H9 (cell line): Measurements from ENCODE around the gene CYP8B1. TPM values are rescaled to one million over a fixed set of nuclear protein-coding genes. Genes with fewer than 3 reads are reported as not detected.

Source experiments
- DNase-seq: peaks from one replicate; pipeline ENCODE4 v3.0.0-alpha.2; 2017
- H2AFZ ChIP-seq: one replicate; pipeline ENCODE4 v1.6.1; 2013; ENCODE audit warnings: mild to moderate bottlenecking, low read length, control low read depth, moderate library complexity
- H2AK5ac ChIP-seq: 2 replicates; pipeline ENCODE4 v1.6.1; 2013; ENCODE audit warnings: low read length, control low read depth, mixed read lengths; ENCODE audit not compliant: insufficient read length
- H2BK120ac ChIP-seq: one replicate; pipeline ENCODE4 v1.6.1; 2013; ENCODE audit warnings: low read depth, mild to moderate bottlenecking, low read length, control low read depth, inconsistent platforms; ENCODE audit not compliant: poor library complexity, severe bottlenecking
- H2BK12ac ChIP-seq: 2 replicates; pipeline ENCODE4 v1.6.1; 2013; ENCODE audit warnings: low read length, control low read depth, mixed read lengths, low read depth; ENCODE audit not compliant: insufficient read length
- H2BK15ac ChIP-seq: 2 replicates; pipeline ENCODE4 v1.6.1; 2013; ENCODE audit warnings: low read depth, low read length, control low read depth
- H2BK20ac ChIP-seq: one replicate; pipeline ENCODE4 v1.6.1; 2013; ENCODE audit warnings: low read depth, mild to moderate bottlenecking, low read length, control low read depth, inconsistent platforms; ENCODE audit not compliant: poor library complexity, severe bottlenecking
- H2BK5ac ChIP-seq: 2 replicates; pipeline ENCODE4 v1.6.1; 2013; ENCODE audit warnings: low read length, control low read depth, mixed read lengths; ENCODE audit not compliant: insufficient read length
- H3K14ac ChIP-seq: 2 replicates; pipeline ENCODE4 v1.6.1; 2013; ENCODE audit warnings: low read length, control low read depth; ENCODE audit not compliant: insufficient read depth
- H3K18ac ChIP-seq: 2 replicates; pipeline ENCODE4 v1.6.1; 2013; ENCODE audit warnings: low read depth, mild to moderate bottlenecking, mixed read lengths, low read length, control low read depth; ENCODE audit not compliant: insufficient read length
- H3K23ac ChIP-seq: 2 replicates; pipeline ENCODE4 v1.6.1; 2013; ENCODE audit warnings: low read length, control low read depth, mixed read lengths, low read depth; ENCODE audit not compliant: insufficient read length
- H3K23me2 ChIP-seq: 2 replicates; pipeline ENCODE4 v1.6.1; 2013; ENCODE audit warnings: low read depth, mild to moderate bottlenecking, mixed read lengths, low read length, control low read depth; ENCODE audit not compliant: insufficient read length, poor library complexity, severe bottlenecking
- H3K27ac ChIP-seq: 2 replicates; pipeline ENCODE4 v1.5.1; 2013; ENCODE audit warnings: low read length, control low read depth, mixed read lengths, low read depth; ENCODE audit not compliant: insufficient read length
- H3K27me3 ChIP-seq: 2 replicates; pipeline ENCODE4 v1.6.1; 2013; ENCODE audit warnings: low read length, control low read depth, inconsistent platforms; ENCODE audit not compliant: insufficient read depth
- H3K4ac ChIP-seq: 2 replicates; pipeline ENCODE4 v1.6.1; 2013; ENCODE audit warnings: low read depth, mild to moderate bottlenecking, control low read depth, inconsistent platforms, low read length, moderate library complexity
- H3K4me1 ChIP-seq: 2 replicates; pipeline ENCODE4 v1.6.1; 2013; ENCODE audit warnings: low read length, control low read depth, inconsistent platforms; ENCODE audit not compliant: insufficient read depth
- H3K4me2 ChIP-seq: 2 replicates; pipeline ENCODE4 v1.6.1; 2013; ENCODE audit warnings: low read length, control low read depth, mixed read lengths; ENCODE audit not compliant: insufficient read length, insufficient read depth
- H3K56ac ChIP-seq: 2 replicates; pipeline ENCODE4 v1.6.1; 2013; ENCODE audit warnings: low read depth, mild to moderate bottlenecking, mixed read lengths, low read length, control low read depth; ENCODE audit not compliant: insufficient read length
- H3K79me1 ChIP-seq: 2 replicates; pipeline ENCODE4 v1.6.1; 2013; ENCODE audit warnings: low read depth, mild to moderate bottlenecking, moderate library complexity, low read length, control low read depth, inconsistent platforms; ENCODE audit not compliant: insufficient read depth, poor library complexity, severe bottlenecking
- H3K79me2 ChIP-seq: 2 replicates; pipeline ENCODE4 v1.6.1; 2013; ENCODE audit warnings: low read length, control low read depth, inconsistent platforms; ENCODE audit not compliant: insufficient read depth
- H3K9ac ChIP-seq: 2 replicates; pipeline ENCODE4 v1.6.1; 2013; ENCODE audit warnings: low read length, control low read depth, mixed read lengths; ENCODE audit not compliant: insufficient read length; ENCODE audit errors: extremely low read depth
- H3K9me3 ChIP-seq: one replicate; pipeline ENCODE4 v1.6.1; 2013; ENCODE audit warnings: low read depth, low read length, inconsistent platforms; ENCODE audit not compliant: control insufficient read depth
- H3T11ph ChIP-seq: one replicate; pipeline ENCODE4 v1.6.1; 2013; ENCODE audit warnings: mild to moderate bottlenecking, low read length, control low read depth, inconsistent platforms
- H4K20me1 ChIP-seq: one replicate; pipeline ENCODE4 v1.6.1; 2013; ENCODE audit not compliant: control insufficient read depth, insufficient read length, insufficient read depth
- H4K5ac ChIP-seq: 2 replicates; pipeline ENCODE4 v1.6.1; 2013; ENCODE audit warnings: low read depth, mild to moderate bottlenecking, mixed read lengths, low read length, control low read depth; ENCODE audit not compliant: insufficient read length
- H4K8ac ChIP-seq: replicated peaks from 2 replicates; pipeline ENCODE4 v1.6.1; 2013; ENCODE audit warnings: low read length, control low read depth, mixed read lengths, low read depth; ENCODE audit not compliant: insufficient read length
- H4K91ac ChIP-seq: 2 replicates; pipeline ENCODE4 v1.6.1; 2013; ENCODE audit warnings: low read depth, mild to moderate bottlenecking, moderate library complexity, mixed read lengths, low read length, control low read depth; ENCODE audit not compliant: insufficient read length
- H3K27ac Mint-ChIP-seq, 3 experiments: 2 replicates in 2 of 3; 3 replicates in 1 of 3; pipeline ENCODE4 v1.8.0; 2020 to 2021; ENCODE audit warnings: mixed read lengths in 3 of 3, mild to moderate bottlenecking in 1 of 3, moderate library complexity in 1 of 3
- H3K27me3 Mint-ChIP-seq: 2 replicates; pipeline ENCODE4 v1.8.0; 2021; ENCODE audit warnings: low read depth, mild to moderate bottlenecking, moderate library complexity, mixed read lengths
- H3K36me3 Mint-ChIP-seq, 3 experiments: 2 replicates in 2 of 3; 3 replicates in 1 of 3; pipeline ENCODE4 v1.8.0; 2020 to 2021; ENCODE audit warnings: low read depth in 3 of 3, mixed read lengths in 3 of 3; ENCODE audit not compliant: insufficient read depth in 1 of 3
- H3K4me1 Mint-ChIP-seq, 2 experiments: 2 replicates each; pipeline ENCODE4 v1.8.0; 2020; ENCODE audit warnings: mixed read lengths in 2 of 2
- H3K4me3 Mint-ChIP-seq, 2 experiments: 2 replicates in 1 of 2; 3 replicates in 1 of 2; pipeline ENCODE4 v1.8.0; 2020 to 2021; ENCODE audit warnings: mild to moderate bottlenecking in 2 of 2, mixed read lengths in 2 of 2, moderate library complexity in 1 of 2
- H3K9me3 Mint-ChIP-seq, 2 experiments: 2 replicates in 1 of 2; 3 replicates in 1 of 2; pipeline ENCODE4 v1.8.0; 2020; ENCODE audit warnings: mild to moderate bottlenecking in 2 of 2, mixed read lengths in 2 of 2, moderate library complexity in 1 of 2
- WGBS: extraction: QIAGEN DNeasy Blood & Tissue Kit; methylation state at CpG from one replicate; pipeline ENCODE4 v1.1.7; 2013; ENCODE audit warnings: missing lambda C conversion rate, low lambda C conversion rate, mixed read lengths; ENCODE audit not compliant: insufficient read length; ENCODE audit errors: extremely low coverage; 5-methylcytosine and 5-hydroxymethylcytosine counted together
- total RNA-seq: library from RNA; stranded (reverse); gene quantifications from 2 replicates; pipeline ENCODE4 v1.2.1, GENCODE V29; 2021
- TF ChIP-seq, protein P1 (sequence below): fragments of 200-600 bp; sonication (generic); conservative IDR thresholded peaks from 3 replicates; pipeline ENCODE4 v1.8.0; 2021; ENCODE audit warnings: antibody characterized with exemption, mild to moderate bottlenecking

CYP8B1 gene
- total RNA-seq, 1 experiment from 2014 or later, result not detected

DNA sequence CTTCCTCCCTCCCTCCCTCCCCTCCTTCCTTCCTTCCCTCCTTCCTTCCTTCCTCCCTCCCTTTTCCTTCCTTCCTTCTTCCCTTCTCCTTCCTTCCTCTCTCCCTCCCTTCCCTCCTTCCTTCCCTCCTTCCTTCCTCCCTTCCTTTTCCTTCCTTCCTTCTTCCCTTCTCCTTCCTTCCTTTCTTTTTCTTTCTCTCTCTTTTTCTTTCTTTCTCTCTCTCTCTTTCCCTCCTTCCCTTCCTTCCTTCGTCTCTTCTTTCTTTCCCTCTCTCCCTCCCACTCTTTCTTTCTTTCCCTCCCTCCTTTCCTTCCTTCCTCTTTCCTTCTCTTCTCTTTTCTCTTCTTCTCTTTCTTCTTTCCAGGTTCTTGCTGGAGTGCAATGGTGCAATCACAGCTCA, 28.4 kb upstream of the CYP8B1 start:
- no peaks in the 10 kb centered on the region for H3K4me1 ChIP-seq
- no peak overlapping the region for H3T11ph ChIP-seq
- H3K79me2 ChIP-seq, result no peaks in the 10 kb centered on the region
- H4K8ac ChIP-seq, result no peak overlapping the region
- no peaks in the 10 kb centered on the region for H3K79me1 ChIP-seq
- peaks cover 2 to 10% (median 3%) of the 10 kb centered on the region in 3 experiments; a peak in 5 of 7 replicates for H3K36me3 Mint-ChIP-seq
- H3K23ac ChIP-seq, result no peak overlapping the region
- H2BK120ac ChIP-seq, result no peak overlapping the region
- no peak overlapping the region for H2AFZ ChIP-seq
- H4K20me1 ChIP-seq, result no peaks in the 10 kb centered on the region
- H4K91ac ChIP-seq, result no peak overlapping the region
- no peak overlapping the region for H3K4me3 Mint-ChIP-seq
- peaks cover 15 to 17% of the 10 kb centered on the region in 2 experiments for H3K4me1 Mint-ChIP-seq
- DNase-seq, result no peak
- H3K4ac ChIP-seq, result no peak overlapping the region
- H2BK15ac ChIP-seq, result no peak overlapping the region
- H3K27me3 Mint-ChIP-seq, result peaks cover 10% of the 10 kb centered on the region; the same call in 1 of the 2 replicates
- H3K14ac ChIP-seq, result no peak overlapping the region
- no peak overlapping the region for H3K9ac ChIP-seq
- H4K5ac ChIP-seq, result no peak overlapping the region
- no peak overlapping the region for H2BK5ac ChIP-seq
- TF ChIP-seq, protein P1, sequence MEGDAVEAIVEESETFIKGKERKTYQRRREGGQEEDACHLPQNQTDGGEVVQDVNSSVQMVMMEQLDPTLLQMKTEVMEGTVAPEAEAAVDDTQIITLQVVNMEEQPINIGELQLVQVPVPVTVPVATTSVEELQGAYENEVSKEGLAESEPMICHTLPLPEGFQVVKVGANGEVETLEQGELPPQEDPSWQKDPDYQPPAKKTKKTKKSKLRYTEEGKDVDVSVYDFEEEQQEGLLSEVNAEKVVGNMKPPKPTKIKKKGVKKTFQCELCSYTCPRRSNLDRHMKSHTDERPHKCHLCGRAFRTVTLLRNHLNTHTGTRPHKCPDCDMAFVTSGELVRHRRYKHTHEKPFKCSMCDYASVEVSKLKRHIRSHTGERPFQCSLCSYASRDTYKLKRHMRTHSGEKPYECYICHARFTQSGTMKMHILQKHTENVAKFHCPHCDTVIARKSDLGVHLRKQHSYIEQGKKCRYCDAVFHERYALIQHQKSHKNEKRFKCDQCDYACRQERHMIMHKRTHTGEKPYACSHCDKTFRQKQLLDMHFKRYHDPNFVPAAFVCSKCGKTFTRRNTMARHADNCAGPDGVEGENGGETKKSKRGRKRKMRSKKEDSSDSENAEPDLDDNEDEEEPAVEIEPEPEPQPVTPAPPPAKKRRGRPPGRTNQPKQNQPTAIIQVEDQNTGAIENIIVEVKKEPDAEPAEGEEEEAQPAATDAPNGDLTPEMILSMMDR, result no peak
- no peak overlapping the region for H3K4me2 ChIP-seq
- no peak overlapping the region for H3K27ac Mint-ChIP-seq
- no peaks in the 10 kb centered on the region for H3K27me3 ChIP-seq
- no peak overlapping the region for H2BK20ac ChIP-seq
- no peak overlapping the region for H3K56ac ChIP-seq
- no peak overlapping the region for H3K27ac ChIP-seq
- no CpG with 5 or more reads among the region's 1 CpG for WGBS
- H3K18ac ChIP-seq, result no peak overlapping the region
- H3K9me3 Mint-ChIP-seq, result peaks cover 7 to 12% of the 10 kb centered on the region in 2 experiments; a peak in 4 of 5 replicates
- H3K23me2 ChIP-seq, result no peaks in the 10 kb centered on the region
- no peak overlapping the region for H2BK12ac ChIP-seq
- H3K9me3 ChIP-seq, result no peaks in the 10 kb centered on the region
- no peak overlapping the region for H2AK5ac ChIP-seq
